ENCODE data around the gene SYNE2.
"Not testable (repeated sequence)": the region's sequence is repeated elsewhere in the genome, so short reads cannot be mapped to it uniquely, and the experiment has no call there.

SYNE2 gene

DNA sequence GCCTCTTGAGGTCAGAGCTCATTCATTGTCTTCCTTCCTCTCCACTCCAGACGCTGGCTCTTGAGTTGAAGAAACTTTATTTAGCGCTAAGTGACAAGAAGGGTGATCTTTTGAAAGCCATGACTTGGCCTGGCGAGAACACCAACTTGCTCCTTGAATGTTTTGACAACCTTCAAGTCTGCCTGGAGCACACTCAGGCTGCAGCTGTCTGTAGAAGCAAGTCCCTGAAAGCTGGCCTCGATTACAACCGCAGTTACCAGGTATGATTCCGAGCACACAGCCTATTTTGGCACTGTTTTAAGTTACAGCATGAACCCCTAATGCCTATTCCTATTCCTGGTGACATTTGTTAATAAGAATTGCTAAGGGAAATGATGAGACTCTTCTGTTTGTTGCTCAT, 273.7 kb downstream of the SYNE2 start:
- DNase-seq (ENCODE audit: low spot score): no peak

DNA sequence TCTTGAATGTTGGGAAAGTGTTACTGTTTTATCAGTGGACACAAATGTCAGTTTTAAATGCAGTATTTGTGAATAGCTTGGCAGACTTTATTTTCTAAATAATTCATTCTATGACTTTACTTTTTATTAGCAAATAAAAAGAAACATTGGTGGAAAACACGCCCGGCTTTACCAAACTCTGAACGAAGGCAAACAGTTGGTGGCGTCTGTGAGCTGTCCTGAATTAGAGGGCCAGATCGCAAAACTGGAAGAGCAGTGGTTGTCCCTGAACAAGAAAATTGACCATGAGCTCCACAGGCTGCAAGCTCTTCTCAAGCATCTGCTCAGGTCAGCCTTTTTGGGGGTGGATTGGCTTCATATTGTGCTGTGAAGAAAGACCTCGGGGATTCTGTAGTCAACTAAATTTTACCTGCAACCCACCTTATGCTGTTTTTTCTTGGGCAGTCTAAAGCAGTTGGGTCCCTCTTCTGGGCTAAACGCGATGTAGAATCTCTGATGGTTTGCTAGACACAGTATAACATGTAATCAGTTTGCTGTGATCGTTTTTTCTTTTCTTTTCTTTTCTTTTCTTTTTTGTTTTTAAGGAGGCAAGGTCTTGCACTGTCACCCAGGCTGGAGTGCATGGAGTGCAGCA, 285.0 kb downstream of the SYNE2 start:
- peak; percentile 6 for DNase-seq (ENCODE audit: low spot score)

DNA sequence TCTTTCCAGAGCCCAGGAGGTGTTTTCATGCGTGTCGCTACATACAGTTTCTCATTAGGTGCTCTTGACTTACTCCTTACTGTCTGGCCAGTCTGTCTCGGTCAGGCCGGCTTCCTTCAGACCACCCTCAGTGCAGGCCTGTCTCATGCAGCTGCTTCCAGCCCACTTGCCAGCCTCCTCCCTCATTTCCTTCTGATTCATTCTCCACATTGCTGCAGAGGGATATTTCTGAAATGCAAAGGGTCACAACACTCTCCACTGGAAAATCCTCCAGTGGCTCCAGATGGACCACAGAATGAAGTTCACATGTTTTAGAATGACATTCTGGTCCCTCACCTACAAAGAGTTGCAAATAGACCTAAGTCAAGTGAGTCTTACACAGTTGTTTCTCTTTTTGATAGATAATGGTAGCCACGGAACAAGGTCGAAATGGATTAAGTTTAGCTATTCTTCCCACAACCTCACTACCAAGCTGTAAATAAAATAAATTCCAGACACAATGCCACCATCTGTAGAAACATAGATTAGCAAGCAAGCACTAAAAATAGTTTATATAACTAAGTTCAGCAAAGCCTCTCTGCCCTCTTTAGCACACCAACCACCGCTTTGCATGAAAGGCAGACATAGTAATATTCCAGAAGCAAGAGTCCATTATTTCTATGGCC, 294.5 kb downstream of the SYNE2 start:
- no peak for DNase-seq (ENCODE audit: low spot score)

DNA sequence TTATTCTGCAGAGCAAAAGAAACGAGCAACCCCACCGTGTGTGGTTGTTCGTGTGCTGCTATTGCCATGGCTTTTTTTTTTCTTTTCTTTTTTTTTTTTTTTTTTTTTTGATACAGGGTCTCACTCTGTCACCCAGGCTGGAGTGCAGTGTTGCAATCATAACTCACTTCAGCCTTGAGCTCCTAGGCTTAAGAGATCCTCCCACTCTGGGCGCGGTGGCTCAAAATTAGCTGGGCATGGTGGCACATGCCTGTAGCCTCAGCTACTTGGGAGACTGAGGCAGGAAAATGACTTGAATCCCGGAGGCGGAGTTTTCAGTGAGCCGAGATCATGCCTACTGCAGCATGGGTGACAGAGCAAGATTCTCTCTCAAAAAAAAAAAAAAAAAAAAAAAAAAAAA, 297.1 kb downstream of the SYNE2 start:
- DNase-seq (ENCODE audit: low spot score): no peak

DNA sequence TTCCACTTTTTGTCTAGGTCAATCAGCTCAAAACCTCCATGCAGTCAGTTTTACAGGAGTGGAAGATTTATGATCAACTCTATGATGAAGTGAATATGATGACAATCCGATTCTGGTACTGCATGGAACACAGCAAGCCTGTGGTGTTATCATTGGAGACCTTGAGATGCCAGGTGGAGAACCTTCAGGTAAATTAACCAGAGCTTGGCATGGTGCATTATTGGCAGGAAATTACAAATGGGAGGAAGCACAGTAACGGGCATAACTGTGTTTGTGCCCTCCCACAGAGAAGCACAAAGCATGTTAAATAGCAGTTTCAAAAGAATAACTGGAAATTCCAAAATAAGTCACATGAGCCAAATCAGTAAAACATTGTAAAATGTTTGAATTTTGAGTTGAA, 305.8 kb downstream of the SYNE2 start:
- DNase-seq (ENCODE audit: low spot score): no peak

DNA sequence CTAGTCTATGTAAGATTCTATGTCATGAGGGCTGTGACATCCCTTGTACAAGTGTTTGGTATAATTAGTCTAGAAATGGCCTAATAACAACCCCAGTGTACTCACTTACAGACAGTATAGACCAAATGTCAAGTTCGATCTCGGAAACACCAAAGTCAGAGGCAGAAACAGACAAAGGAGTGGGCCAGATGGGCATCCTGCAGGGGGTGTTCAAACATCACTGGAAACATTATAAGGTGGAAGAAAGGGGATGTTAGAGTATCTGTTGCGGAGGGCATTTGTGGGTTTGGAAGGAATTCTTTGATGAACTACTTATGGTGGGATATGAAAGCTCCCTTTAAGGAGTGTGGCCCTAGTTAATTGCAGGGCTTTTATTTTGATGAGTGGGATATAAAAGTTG, 306.8 kb downstream of the SYNE2 start:
- DNase-seq (ENCODE audit: low spot score): no peak

DNA sequence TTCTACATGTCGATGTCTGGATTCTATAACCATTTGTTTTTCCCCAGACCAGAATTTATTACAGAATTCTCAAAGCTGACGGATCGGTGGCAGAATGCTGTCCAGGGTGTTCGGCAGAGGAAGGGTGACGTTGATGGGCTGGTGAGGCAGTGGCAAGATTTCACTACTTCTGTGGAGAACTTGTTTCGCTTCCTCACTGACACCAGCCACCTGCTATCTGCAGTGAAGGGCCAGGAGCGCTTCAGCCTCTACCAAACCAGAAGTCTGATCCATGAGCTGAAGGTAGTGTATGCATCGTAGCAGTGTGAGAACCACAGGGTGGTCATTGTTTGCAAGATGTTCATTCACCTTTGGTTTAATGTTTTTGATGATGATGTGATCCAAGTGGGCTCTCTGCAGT, 317.4 kb downstream of the SYNE2 start:
- DNase-seq (ENCODE audit: low spot score): no peak

DNA sequence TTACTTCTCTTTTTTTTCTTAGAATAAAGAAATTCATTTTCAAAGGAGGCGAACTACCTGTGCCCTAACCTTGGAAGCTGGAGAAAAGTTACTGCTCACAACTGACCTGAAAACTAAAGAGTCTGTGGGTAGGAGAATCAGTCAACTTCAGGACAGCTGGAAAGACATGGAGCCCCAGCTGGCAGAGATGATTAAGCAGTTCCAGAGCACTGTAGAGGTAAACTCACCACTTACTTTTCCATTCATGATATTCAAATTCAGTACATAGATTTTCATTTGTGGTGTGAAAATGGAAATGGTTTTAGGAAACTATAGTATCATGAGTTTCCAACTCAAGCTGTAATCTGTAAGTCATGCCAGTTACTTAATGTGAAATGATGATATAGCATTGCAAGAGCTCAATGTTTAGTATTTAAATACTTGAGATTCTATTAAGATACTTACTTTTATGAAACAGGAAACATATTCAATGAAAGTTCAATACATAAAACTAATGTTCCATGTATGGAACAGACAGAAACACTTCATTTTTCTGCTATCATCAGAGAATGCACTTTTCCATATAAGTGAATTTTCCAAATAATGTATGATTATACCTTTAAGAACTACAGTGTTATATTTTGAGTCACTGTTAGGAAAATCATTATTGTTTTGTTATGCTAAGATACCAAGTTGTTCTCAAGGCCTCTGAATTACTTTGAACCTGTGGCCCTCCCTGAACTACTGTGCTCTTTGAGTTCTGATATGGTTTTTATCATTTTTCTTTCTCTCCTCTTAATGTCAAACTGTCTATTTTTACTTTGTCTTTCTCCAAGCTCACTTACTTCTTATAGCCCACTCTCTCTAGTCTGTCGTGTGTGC, 322.3 kb downstream of the SYNE2 start:
- no peak for DNase-seq (ENCODE audit: low spot score)

DNA sequence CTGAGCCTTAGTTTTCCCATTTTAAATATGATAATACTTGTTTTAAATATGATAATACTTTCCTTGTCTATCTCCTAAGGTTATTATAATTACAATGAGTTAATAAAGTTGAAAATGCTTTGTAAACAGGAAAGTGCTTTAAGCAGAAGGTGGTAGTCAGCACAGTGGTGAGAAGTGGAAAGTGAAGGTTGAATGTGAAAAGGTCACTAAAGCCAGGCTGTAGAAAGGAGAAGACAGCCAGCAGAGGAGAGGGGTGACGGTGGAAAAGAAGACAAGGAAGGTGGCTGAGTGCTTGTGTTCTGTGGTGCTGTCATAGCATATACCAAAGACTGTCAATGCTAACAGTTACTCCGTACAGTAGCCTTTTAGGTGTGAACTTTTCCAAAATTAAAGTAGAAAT, 323.5 kb downstream of the SYNE2 start:
- no peak for DNase-seq (ENCODE audit: low spot score)

DNA sequence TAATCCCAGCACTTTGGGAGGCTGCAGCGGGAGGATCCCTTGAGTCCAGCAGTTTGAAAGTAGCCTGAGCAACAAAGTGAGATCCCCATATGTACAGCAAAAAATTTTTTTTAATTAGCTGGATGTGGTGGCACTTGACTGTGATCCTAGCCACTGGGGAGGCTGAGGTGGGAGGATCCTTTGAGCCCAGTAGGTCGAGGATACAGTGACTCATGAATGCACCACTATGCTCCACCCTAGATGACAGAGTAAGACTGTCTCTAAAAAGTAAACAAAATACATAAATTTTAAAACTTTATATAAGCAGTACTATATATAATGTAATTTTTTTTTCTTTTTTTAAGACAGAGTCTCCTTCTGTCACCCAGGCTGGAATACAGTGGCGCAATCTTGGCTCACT, 326.0 kb downstream of the SYNE2 start:
- no peak for DNase-seq (ENCODE audit: low spot score)

DNA sequence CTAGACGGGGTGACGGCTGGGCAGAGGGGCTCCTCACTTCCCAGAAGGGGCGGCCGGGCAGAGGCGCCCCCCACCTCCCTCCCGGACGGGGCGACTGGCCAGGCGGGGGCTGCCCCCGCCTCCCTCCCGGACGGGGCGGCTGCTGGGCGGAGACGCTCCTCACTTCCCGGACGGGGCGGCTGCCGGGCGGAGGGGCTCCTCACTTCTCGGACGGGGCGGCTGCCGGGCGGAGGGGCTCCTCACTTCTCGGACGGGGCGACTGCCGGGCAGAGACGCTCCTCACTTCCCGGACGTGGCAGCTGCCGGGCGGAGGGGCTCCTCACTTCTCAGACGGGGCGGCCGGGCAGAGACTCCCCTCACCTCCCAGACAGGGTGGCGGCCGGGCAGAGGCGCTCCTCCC, 330.1 kb downstream of the SYNE2 start:
- DNase-seq (ENCODE audit: low spot score): not testable (repeated sequence)

DNA sequence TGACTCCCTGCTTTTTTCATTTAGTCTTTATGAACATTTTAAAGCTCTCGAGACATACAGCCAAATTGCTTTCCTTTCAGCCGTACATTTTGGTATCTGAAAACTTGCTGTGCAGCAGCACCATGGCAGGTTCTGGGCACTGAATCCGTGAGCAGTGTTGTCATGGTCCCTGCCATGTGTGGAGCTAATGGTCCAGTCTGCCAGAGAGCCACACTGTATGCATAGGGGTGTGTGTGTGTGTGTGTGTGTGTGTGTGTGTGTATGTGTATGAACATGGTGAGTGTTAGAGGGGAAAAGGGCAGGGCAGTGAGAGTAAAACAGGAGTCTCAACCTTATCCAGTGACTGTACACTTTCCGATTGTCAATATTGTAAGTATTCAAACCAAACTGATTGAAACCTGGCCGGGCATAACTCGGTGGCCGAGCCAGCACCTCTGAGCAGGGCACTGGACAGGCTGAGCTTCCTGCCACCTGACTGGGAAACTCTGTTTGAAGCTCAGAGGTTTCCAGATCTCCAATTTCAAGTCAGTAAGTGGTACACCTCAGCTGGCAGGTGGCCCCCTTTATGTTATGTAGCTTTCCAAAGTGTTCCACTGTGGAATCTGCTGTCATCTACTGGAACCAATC, 331.4 kb downstream of the SYNE2 start:
- DNase-seq (ENCODE audit: low spot score): no peak

DNA sequence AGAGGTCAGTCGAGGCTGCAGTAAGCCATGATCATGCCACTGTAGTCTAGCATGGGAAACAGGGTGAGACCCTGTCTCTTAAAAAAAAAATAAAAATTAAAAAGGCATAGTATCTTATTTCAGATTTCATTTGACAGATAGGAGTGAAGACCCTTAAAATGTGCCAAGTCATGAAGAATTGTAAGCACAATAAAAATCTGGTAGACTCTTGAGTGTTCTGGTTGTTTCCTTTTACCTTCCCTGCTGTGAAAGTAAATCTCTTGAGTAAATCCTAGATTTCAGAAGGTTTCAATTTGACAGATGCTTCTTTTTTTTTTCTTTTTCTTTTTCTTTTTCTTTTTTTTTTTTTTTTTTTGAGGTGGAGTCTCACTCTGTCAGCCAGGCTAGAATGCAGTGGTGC, 332.4 kb downstream of the SYNE2 start:
- DNase-seq (ENCODE audit: low spot score): no peak

DNA sequence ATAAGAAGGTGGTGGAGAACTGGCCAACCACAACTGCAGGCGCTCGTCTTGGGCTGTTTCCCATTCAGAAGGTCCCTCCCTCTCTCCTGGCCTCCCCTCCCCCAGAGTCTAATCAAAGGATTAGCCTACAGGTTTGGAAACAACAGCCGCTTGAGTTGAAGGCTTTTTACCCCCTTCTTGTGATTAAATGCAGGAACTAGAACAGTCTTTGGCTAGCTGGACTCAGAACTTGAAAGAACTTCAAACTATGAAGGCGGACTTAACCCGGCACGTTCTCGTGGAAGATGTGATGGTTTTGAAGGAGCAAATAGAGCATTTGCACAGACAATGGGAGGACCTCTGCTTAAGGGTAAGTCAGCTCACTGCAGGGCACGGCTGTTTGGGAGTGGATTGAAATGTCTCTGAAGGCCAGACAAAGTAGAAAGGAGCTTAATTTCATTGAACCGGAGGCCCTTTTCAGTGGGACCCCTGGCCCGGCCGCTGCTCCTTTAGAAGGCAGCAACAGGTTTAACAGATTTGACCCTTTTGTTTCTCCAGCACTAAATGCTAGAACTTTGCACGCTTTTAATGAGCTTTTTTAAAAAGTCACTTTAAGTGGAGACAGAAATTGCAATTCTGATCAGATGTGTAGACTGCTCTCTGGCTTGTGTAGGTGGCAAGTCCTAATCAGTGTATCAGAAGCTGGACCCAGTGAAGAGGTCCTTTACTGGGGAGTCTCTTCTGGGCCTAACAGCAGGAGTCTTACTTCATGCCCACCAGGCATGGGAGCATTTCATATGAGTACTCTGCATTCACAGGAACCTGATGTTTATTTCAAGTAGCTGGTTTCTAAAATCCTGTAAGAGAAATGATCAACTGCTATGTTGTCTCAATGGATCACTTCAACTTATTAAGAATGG, 333.7 kb downstream of the SYNE2 start:
- DNase-seq (ENCODE audit: low spot score): no peak

DNA sequence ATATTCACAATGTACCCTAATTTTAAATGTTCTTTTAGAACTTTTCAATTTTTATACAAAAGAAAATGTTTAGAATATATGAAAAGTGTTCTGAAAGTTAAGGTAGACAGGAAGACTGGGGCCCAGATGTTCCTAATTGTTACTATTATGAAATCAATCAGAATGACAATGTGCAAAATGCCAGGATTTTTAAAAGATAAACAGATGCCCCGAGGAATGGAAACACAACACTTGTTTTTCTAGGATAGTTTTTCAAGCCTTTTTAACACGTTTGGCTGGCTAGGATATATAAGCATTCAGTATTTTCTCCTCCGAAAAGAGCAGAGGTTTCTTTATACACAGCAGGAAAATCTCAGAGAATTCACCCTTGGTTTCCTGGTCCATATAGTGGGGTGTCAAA, 334.5 kb downstream of the SYNE2 start:
- DNase-seq (ENCODE audit: low spot score): no peak

DNA sequence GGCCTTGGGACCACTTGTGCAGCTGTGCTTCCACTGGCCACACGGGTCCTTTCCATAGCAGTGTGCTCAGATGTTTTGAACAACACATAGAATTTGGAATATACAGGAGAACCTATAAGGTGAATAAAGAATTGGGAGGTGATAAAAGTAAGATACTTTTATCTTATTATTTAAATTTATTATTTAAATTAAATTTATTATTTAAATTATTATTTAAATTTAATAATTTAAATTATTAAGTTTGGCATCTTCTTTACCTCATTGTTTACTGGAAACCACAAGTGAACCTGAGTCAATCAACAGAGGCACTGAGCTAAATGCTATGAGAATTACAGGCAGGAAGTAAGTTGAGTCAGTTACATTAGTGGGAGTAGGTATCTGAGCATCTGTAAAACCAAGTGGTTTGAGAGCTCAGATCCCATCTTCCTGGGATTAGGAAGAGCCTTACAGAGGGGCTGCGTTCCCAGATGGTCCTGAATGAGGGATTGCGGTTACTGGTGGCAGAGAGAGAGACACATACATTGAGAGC, 338.2 kb downstream of the SYNE2 start:
- no peak for DNase-seq (ENCODE audit: low spot score)

DNA sequence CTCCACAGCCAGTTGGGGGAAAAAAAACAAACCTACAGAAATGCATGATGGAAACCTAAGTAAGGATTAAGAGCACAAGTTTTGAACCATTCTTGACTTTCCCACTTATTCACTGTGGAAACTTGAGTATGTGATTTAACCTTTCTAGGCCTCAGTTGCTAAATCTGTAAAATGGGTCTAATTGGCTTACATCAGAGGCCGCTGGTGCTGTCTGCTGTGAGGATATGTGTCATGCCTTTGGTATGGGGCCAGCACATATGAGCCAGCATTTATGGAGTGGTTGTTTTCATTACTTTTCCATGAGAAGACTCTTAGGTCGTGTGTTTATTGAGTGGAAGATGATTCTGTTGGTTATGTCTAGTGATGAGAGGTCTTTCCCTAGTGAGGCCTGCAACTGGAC, 339.0 kb downstream of the SYNE2 start:
- no peak for DNase-seq (ENCODE audit: low spot score)

DNA sequence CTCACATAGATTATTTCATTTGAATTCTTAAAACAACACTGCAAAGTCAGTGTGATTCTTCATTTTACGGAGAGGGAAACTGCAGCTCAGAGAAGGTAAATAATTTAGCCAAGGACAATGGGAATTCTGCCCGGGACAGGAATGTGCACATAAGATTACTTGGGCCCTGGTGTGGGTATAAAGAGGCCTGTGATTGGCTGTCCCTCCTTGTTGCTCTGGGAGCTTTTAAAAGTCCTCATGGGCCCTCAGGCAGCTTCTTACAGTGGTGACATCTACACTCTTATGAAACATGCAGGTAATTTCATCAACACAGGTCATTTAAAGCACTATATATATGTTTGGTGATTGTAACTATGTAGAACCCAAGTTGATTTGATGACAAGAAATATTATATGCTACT, 341.0 kb downstream of the SYNE2 start:
- no peak for DNase-seq (ENCODE audit: low spot score)

DNA sequence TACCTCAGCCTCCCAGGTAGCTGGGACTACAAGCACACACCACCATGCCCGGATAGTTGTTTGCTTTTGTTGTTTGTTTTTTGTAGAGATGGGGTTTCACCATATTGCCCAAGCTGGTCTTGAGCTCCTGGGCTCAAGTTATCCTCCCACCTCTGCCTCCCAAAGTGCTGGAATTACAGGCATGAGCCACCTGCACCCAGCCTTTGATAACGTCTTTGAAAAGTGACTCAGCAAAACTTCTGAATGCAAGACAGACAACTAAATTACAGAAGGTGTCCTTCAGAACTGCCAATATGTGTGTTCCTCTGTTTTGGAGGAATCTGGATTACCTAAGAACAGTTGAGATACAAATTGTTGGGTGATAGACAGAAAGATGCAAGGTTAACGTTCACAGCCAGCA, 341.6 kb downstream of the SYNE2 start:
- DNase-seq (ENCODE audit: low spot score): no peak

DNA sequence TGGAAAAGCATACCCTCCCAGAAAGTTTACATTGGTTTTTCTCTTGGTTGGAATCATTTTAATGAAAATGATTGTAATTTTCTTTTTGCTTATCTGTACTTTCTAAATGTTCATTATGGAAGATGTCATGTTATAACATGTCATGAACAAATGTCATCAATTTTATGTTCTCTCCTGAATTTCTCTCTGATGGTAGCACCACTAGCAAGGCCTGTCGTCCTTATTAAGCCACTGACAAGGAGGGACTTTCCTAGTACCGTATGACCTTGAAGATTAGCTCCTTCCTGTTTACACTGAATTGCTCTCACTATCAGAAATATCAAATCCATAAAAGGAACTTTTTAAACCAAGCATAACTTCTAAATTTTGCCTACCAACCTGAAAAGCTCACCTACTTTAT, 342.4 kb downstream of the SYNE2 start:
- DNase-seq (ENCODE audit: low spot score): no peak

DNA sequence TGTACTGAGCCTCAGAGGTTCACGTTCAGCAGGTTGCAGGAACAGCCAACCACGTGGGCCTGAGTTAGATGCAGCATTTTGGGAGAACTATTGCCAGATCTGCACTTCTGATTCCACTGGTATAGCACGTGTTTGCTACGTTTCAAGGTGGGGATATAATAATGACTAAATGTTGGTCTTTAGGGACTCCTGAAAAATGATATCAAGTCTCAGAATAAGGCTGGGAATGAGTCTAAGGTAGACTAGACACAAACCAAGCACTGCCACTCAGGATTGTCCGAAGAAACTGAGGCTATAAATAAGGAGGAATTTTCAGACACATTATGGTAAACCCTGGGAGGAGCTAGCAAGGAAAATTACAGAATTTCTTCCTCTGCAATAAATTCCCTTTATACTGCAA, 343.3 kb downstream of the SYNE2 start:
- no peak for DNase-seq (ENCODE audit: low spot score)

Measured in HuH-7.5 (cell line).